Fibroblast of lung (primary cell): Measurements from ENCODE around the gene PEX14. TPM values are rescaled to one million over a fixed set of nuclear protein-coding genes. Genes with fewer than 3 reads are reported as not detected.

Experiments used
- DNase-seq, 2 donors: peaks; one replicate each; pipeline versions ENCODE4 v3.0.0 to v3.0.0-alpha.2; 2010; ENCODE audit warnings: low read depth in 2 of 2
- H2AFZ ChIP-seq: 2 replicates; pipeline ENCODE4 v1.5.1; 2012; ENCODE audit warnings: low read length, control low read depth, inconsistent platforms
- H3K27ac ChIP-seq: 2 replicates; pipeline ENCODE4 v1.5.1; 2011; ENCODE audit warnings: low read length, control low read depth; ENCODE audit not compliant: insufficient read depth
- H3K27me3 ChIP-seq: 2 replicates; pipeline ENCODE4 v1.5.1; 2011; ENCODE audit warnings: mild to moderate bottlenecking, low read length; ENCODE audit not compliant: control insufficient read depth, insufficient read depth
- H3K36me3 ChIP-seq: 2 replicates; pipeline ENCODE4 v1.5.1; 2011; ENCODE audit warnings: low read length; ENCODE audit not compliant: control insufficient read depth, insufficient read depth
- H3K4me1 ChIP-seq: 2 replicates; pipeline ENCODE4 v1.5.1; 2011; ENCODE audit warnings: low read length; ENCODE audit not compliant: control insufficient read depth, insufficient read depth; ENCODE audit errors: extremely low read depth
- H3K4me2 ChIP-seq: 2 replicates; pipeline ENCODE4 v1.5.1; 2011; ENCODE audit warnings: low read length, control low read depth; ENCODE audit not compliant: insufficient read depth; ENCODE audit errors: extremely low read depth
- H3K4me3 ChIP-seq, 4 experiments: fragments of 200-600 bp in 1 of 4; sonication (generic) in 1 of 4; replicated peaks in 1 of 4; 2 replicates each; pipeline ENCODE4 v1.5.1; 2011 to 2016; ENCODE audit warnings: low read length in 4 of 4, low read depth in 3 of 4, mild to moderate bottlenecking in 3 of 4, control low read depth in 2 of 4, inconsistent platforms in 1 of 4, mixed read lengths in 1 of 4; ENCODE audit not compliant: insufficient read depth in 1 of 4; ENCODE audit errors: control extremely low read depth in 1 of 4
- H3K79me2 ChIP-seq: 2 replicates; pipeline ENCODE4 v1.5.1; 2012; ENCODE audit warnings: mild to moderate bottlenecking, low read length, inconsistent platforms; ENCODE audit not compliant: control insufficient read depth, insufficient read depth
- H3K9ac ChIP-seq: 2 replicates; pipeline ENCODE4 v1.5.1; 2011; ENCODE audit warnings: mild to moderate bottlenecking, low read length, control low read depth; ENCODE audit not compliant: insufficient read depth
- H3K9me3 ChIP-seq: 2 replicates; pipeline ENCODE4 v1.5.1; 2012; ENCODE audit warnings: low read depth, low read length; ENCODE audit not compliant: control insufficient read depth, insufficient read depth
- H4K20me1 ChIP-seq: 2 replicates; pipeline ENCODE4 v1.5.1; 2011; ENCODE audit warnings: low read length; ENCODE audit not compliant: control insufficient read depth, insufficient read depth; ENCODE audit errors: extremely low read depth
- EZH2 ChIP-seq: IDR thresholded peaks from 2 replicates; pipeline ENCODE4 v1.5.1; 2012; ENCODE audit warnings: low read length, control low read depth, mild to moderate bottlenecking; ENCODE audit errors: missing control alignments
- polyA plus RNA-seq, 2 donors: library from polyadenylated mRNA; depleted of rRNA in 1 of 2; stranded (reverse) in 1 of 2; unstranded in 1 of 2; fragments of >200 nt; gene quantifications; 2 replicates each; pipeline ENCODE4 v1.2.1, GENCODE V29; 2011 to 2012; ENCODE audit warnings: missing spikeins in 1 of 2
- total RNA-seq: library from RNA; depleted of rRNA; stranded (reverse); fragments of >200 nt; gene quantifications from 2 replicates; pipeline ENCODE4 v1.2.1, GENCODE V29; 2014
- TF ChIP-seq, protein P1 (sequence below), 2 donors: IDR thresholded peaks in 1 of 2; conservative IDR thresholded peaks in 1 of 2; 1 replicate in 1 of 2; 2 replicates in 1 of 2; pipeline ENCODE4 v1.5.1; 2011 to 2012; ENCODE audit warnings: low read length in 2 of 2, control low read depth in 1 of 2, inconsistent platforms in 1 of 2, low read depth in 1 of 2, mild to moderate bottlenecking in 1 of 2

PEX14 gene
- total and polyA plus RNA-seq, 2 donors (not counting 1 experiment from before 2014, with no cell fraction given), result 10.3 to 11.4 TPM

DNA sequence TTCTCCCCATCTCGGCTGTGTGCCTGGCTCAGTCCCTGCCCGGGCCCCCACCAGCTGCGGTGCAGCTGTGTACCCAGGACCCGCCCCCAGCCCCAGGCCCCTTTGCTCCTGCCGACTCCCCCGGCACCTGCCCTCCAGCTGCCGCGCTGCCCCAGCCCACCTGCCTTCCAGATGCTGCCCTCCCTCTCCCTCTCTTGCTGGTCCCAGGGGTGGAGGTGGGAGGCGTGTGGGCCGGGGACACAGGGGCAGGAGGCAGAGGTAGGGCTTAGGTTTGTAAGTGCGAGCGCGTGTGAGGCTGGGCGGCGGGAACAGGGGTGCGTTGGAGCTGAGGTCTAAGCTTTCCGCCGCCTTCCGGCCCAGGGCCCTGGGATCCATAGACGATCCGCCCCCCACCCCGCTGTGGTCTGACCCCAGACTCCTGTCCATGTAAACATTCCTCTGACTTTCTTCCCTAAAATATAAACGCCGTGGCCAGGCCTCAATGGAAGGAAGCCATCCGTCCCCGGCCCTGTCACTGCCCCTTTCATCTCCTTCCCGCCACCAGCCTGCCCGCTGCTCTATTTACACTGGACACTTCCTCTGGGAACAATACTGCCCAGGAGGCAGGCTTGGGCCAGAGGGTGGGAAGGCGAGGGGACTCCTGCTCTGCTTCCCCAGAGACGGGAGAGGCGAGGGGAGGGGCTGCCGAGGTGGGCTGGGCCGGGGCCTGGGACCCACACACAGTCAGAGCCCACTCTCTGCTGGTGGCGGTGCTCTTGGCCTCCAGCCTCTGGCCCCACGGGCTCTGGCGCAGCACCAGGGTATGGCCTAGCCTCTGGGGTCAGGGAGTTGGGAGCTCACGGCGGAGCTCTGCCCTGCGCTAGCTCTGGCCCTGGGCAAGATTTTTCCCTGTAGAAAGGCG, 193.4 kb downstream of the PEX14 start:
- DNase-seq, result no peak
- H2AFZ ChIP-seq, result no peak overlapping the region
- no peak for TF ChIP-seq EZH2
- TF ChIP-seq, protein P1, sequence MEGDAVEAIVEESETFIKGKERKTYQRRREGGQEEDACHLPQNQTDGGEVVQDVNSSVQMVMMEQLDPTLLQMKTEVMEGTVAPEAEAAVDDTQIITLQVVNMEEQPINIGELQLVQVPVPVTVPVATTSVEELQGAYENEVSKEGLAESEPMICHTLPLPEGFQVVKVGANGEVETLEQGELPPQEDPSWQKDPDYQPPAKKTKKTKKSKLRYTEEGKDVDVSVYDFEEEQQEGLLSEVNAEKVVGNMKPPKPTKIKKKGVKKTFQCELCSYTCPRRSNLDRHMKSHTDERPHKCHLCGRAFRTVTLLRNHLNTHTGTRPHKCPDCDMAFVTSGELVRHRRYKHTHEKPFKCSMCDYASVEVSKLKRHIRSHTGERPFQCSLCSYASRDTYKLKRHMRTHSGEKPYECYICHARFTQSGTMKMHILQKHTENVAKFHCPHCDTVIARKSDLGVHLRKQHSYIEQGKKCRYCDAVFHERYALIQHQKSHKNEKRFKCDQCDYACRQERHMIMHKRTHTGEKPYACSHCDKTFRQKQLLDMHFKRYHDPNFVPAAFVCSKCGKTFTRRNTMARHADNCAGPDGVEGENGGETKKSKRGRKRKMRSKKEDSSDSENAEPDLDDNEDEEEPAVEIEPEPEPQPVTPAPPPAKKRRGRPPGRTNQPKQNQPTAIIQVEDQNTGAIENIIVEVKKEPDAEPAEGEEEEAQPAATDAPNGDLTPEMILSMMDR (conservative IDR thresholded peaks at IDR 0.05 in 1 of 2, IDR thresholded peaks at IDR 0.05 in 1 of 2; ENCODE audit: low read depth in 1 of 2, low read length in 2 of 2), result no peak
- H3K9me3 ChIP-seq, result no peaks in the 10 kb centered on the region
- no peaks in the 10 kb centered on the region for H3K79me2 ChIP-seq
- H3K4me2 ChIP-seq, result no peak overlapping the region
- H3K4me1 ChIP-seq, result no peaks in the 10 kb centered on the region
- no peaks in the 10 kb centered on the region for H3K27me3 ChIP-seq
- H3K4me3 ChIP-seq, result no peak overlapping the region
- H4K20me1 ChIP-seq, result no peaks in the 10 kb centered on the region
- H3K9ac ChIP-seq, result no peak overlapping the region
- H3K27ac ChIP-seq, result no peak overlapping the region
- no peaks in the 10 kb centered on the region for H3K36me3 ChIP-seq

DNA sequence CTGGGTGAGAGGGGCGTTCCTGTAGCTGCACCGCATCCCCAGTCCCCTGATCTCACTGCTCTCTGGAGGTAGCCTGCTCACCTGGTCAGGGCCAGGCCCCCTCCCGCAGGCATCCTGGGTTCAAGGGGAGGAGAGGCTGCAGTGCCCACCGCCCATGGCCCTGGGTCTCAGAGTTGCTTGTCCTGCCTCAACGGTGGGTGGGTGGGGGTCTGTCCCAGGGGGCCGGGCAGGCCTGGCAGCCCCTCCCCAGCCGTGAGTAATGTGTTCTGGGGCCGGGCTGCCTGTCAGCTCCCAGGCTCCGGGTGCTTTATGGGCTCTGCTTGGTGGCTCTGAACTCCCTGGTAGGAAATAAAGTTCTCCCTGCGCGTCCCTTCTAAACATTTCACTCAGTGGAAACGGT, 194.8 kb downstream of the PEX14 start:
- Histone ChIP-seq H3K27ac (no peak overlapping the region), H3K79me2 (no peaks in the 10 kb centered on the region), H4K20me1 (no peaks in the 10 kb centered on the region), H3K4me1 (no peaks in the 10 kb centered on the region), H3K27me3 (no peaks in the 10 kb centered on the region), H3K4me3 (no peak overlapping the region), H3K9me3 (no peaks in the 10 kb centered on the region), H2AFZ (no peak overlapping the region), H3K4me2 (no peak overlapping the region), H3K9ac (no peak overlapping the region), H3K36me3 (no peaks in the 10 kb centered on the region)
- TF ChIP-seq, protein P1 (conservative IDR thresholded peaks at IDR 0.05 in 1 of 2, IDR thresholded peaks at IDR 0.05 in 1 of 2; ENCODE audit: low read depth in 1 of 2, low read length in 2 of 2), result no peak
- no peak for TF ChIP-seq EZH2
- DNase-seq, result no peak

DNA sequence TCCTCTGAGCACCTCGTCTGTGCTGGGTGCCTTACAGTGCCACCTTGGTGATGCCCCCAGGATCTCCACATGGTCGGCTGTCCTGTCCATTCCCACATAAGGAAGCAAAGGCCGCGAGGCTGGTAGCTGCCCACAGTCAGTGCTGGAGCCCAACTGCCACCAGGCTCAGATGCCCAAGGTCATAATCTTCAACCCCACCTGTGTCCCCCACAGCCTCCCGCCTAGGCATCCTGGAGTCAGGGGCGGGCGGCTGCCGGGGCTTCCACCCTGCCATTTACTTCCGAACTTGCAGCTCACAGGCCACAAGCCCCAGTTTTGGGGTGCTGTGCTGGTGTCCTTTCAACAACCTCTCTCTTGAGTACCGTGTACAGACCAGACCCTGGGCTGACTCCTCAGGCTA, 195.4 kb downstream of the PEX14 start:
- H3K9ac ChIP-seq, result no peak overlapping the region
- no peaks in the 10 kb centered on the region for H3K27me3 ChIP-seq
- no peak for TF ChIP-seq EZH2
- TF ChIP-seq, protein P1 (conservative IDR thresholded peaks at IDR 0.05 in 1 of 2, IDR thresholded peaks at IDR 0.05 in 1 of 2; ENCODE audit: low read depth in 1 of 2, low read length in 2 of 2), result no peak
- no peak overlapping the region for H3K4me3 ChIP-seq
- no peaks in the 10 kb centered on the region for H3K79me2 ChIP-seq
- no peak overlapping the region for H3K4me2 ChIP-seq
- no peak overlapping the region for H3K27ac ChIP-seq
- no peaks in the 10 kb centered on the region for H3K9me3 ChIP-seq
- H4K20me1 ChIP-seq, result no peaks in the 10 kb centered on the region
- DNase-seq, result no peak
- H2AFZ ChIP-seq, result no peak overlapping the region
- no peaks in the 10 kb centered on the region for H3K36me3 ChIP-seq
- H3K4me1 ChIP-seq, result no peaks in the 10 kb centered on the region
